ENCODE results near the gene CADM2.

- TF ChIP-seq EZH2 (IDR thresholded peaks at IDR 0.05; ENCODE audit: borderline replicate concordance, low read length), result no peak
- TF ChIP-seq CTCF (IDR thresholded peaks at IDR 0.05; ENCODE audit: low read length), result no peak
Observed at GRCh38 chr3:85171976-85172375, 213.2 kb downstream of the CADM2 start.
